Keratinocyte (primary cell): Measurements from ENCODE around the gene HDHD5. TPM values are rescaled to one million over a fixed set of nuclear protein-coding genes. Genes with fewer than 3 reads are reported as not detected.
A peak's percentile ranks its signal among the peaks of the same experiment; 100 is the strongest.

Experiments
- DNase-seq: peaks from one replicate; pipeline ENCODE4 v3.0.0-alpha.2; 2011; ENCODE audit warnings: low read depth, missing footprints, low spot score
- FAIRE-seq: peaks from 2 replicates; lab custom pipeline; 2011; peaks lifted over from hg19 to GRCh38; lab: Jason Lieb, UNC
- H2AFZ ChIP-seq: 2 replicates; pipeline ENCODE4 v1.6.0; 2012; ENCODE audit warnings: low read length, control low read depth, inconsistent platforms; ENCODE audit not compliant: control insufficient read depth
- H3K27ac ChIP-seq: 2 replicates; pipeline ENCODE4 v1.5.1; 2011; ENCODE audit warnings: low read length; ENCODE audit not compliant: control insufficient read depth, insufficient read depth
- H3K27me3 ChIP-seq: 3 replicates; pipeline ENCODE4 v1.6.0; 2011; ENCODE audit warnings: low read length; ENCODE audit not compliant: control insufficient read depth, insufficient read depth; ENCODE audit errors: extremely low read depth
- H3K36me3 ChIP-seq, 2 experiments: 2 replicates in 1 of 2; 3 replicates in 1 of 2; pipeline ENCODE4 v1.5.1; 2011; ENCODE audit warnings: low read length in 2 of 2, mild to moderate bottlenecking in 1 of 2; ENCODE audit not compliant: control insufficient read depth in 2 of 2, insufficient read depth in 2 of 2; ENCODE audit errors: extremely low read depth in 1 of 2
- H3K4me1 ChIP-seq: 3 replicates; pipeline ENCODE4 v1.5.1; 2011; ENCODE audit warnings: low read length; ENCODE audit not compliant: control insufficient read depth, insufficient read depth; ENCODE audit errors: extremely low read depth
- H3K4me2 ChIP-seq: 3 replicates; pipeline ENCODE4 v1.6.0; 2011; ENCODE audit warnings: low read depth, low read length; ENCODE audit not compliant: control insufficient read depth, insufficient read depth; ENCODE audit errors: extremely low read depth
- H3K4me3 ChIP-seq, 3 experiments: fragments of 200-600 bp in 1 of 3; sonication (generic) in 1 of 3; 2 replicates in 2 of 3; 3 replicates in 1 of 3; pipeline ENCODE4 v1.5.1; 2011 to 2016; ENCODE audit warnings: low read length in 3 of 3, mild to moderate bottlenecking in 3 of 3, control low read depth in 2 of 3, inconsistent platforms in 1 of 3, low read depth in 1 of 3, mixed read lengths in 1 of 3, mixed run types in 1 of 3, moderate library complexity in 1 of 3; ENCODE audit not compliant: control insufficient read depth in 2 of 3, insufficient read depth in 2 of 3; ENCODE audit errors: extremely low read depth in 1 of 3
- H3K79me2 ChIP-seq: 2 replicates; pipeline ENCODE4 v1.6.0; 2012; ENCODE audit warnings: low read length; ENCODE audit not compliant: control insufficient read depth, insufficient read depth
- H3K9ac ChIP-seq: 3 replicates; pipeline ENCODE4 v1.6.0; 2011; ENCODE audit warnings: low read length; ENCODE audit not compliant: control insufficient read depth, insufficient read depth; ENCODE audit errors: extremely low read depth
- H3K9me1 ChIP-seq: 3 replicates; pipeline ENCODE4 v1.6.0; 2011; ENCODE audit warnings: low read length; ENCODE audit not compliant: control insufficient read depth, insufficient read depth; ENCODE audit errors: extremely low read depth
- H3K9me3 ChIP-seq: 2 replicates; pipeline ENCODE4 v1.5.1; 2012; ENCODE audit warnings: low read depth, low read length; ENCODE audit not compliant: control insufficient read depth
- H4K20me1 ChIP-seq: 3 replicates; pipeline ENCODE4 v1.6.0; 2011; ENCODE audit warnings: low read length; ENCODE audit not compliant: control insufficient read depth, insufficient read depth; ENCODE audit errors: extremely low read depth
- EZH2 ChIP-seq: IDR thresholded peaks from one replicate; pipeline ENCODE4 v1.6.1; 2012; ENCODE audit warnings: inconsistent platforms, mild to moderate bottlenecking, low read length, moderate library complexity
- dilution Hi-C: fragments of 300-500 bp; cut with MboI; formaldehyde crosslinking; loops from one replicate; pipeline ENCODE4 v1.7.0; 2020; ENCODE audit warnings: low sequenced_read_pairs; ENCODE audit not compliant: extremely low pct_ligation_motif_present
- polyA plus RNA-seq, 5 experiments: library from polyadenylated mRNA; depleted of rRNA in 3 of 5; stranded (reverse) in 3 of 5; stranded (forward) in 1 of 5; unstranded in 1 of 5; fragments of >200 nt; gene quantifications; 1 replicate in 1 of 5; 2 replicates in 3 of 5; 3 replicates in 1 of 5; pipeline versions ENCODE4 v1.2.1 to v1.2.3, GENCODE V29; 2011 to 2012; ENCODE audit warnings: missing spikeins in 2 of 5, low read depth in 1 of 5, low replicate concordance in 1 of 5
- TF ChIP-seq, protein P1 (sequence below), 3 experiments: IDR thresholded peaks in 1 of 3; conservative IDR thresholded peaks in 1 of 3; optimal IDR thresholded peaks in 1 of 3; 2 replicates in 2 of 3; 3 replicates in 1 of 3; pipeline versions ENCODE3 to v1.5.1; 2011; ENCODE audit warnings: low read length in 3 of 3, mild to moderate bottlenecking in 3 of 3, moderate library complexity in 2 of 3, control low read depth in 1 of 3, inconsistent platforms in 1 of 3; ENCODE audit not compliant: insufficient read depth in 2 of 3; ENCODE audit errors: extremely low read depth in 1 of 3

Gene HDHD5
- polyA plus RNA-seq, 1 donor (not counting 4 experiments of a cell fraction or from before 2014, with no cell fraction given), result 22.6 TPM

- TF ChIP-seq EZH2, result no peak
- TF ChIP-seq, protein P1, sequence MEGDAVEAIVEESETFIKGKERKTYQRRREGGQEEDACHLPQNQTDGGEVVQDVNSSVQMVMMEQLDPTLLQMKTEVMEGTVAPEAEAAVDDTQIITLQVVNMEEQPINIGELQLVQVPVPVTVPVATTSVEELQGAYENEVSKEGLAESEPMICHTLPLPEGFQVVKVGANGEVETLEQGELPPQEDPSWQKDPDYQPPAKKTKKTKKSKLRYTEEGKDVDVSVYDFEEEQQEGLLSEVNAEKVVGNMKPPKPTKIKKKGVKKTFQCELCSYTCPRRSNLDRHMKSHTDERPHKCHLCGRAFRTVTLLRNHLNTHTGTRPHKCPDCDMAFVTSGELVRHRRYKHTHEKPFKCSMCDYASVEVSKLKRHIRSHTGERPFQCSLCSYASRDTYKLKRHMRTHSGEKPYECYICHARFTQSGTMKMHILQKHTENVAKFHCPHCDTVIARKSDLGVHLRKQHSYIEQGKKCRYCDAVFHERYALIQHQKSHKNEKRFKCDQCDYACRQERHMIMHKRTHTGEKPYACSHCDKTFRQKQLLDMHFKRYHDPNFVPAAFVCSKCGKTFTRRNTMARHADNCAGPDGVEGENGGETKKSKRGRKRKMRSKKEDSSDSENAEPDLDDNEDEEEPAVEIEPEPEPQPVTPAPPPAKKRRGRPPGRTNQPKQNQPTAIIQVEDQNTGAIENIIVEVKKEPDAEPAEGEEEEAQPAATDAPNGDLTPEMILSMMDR (optimal IDR thresholded peaks at IDR 0.05 in 1 of 3, IDR thresholded peaks at IDR 0.05 in 1 of 3, conservative IDR thresholded peaks at IDR 0.05 in 1 of 3; ENCODE audit: extremely low read depth in 1 of 3, insufficient read depth in 2 of 3, low read length in 3 of 3), result no peak
Observed at GRCh38 chr22:17167486-17167885, 8.4 kb upstream of the HDHD5 start.

DNA sequence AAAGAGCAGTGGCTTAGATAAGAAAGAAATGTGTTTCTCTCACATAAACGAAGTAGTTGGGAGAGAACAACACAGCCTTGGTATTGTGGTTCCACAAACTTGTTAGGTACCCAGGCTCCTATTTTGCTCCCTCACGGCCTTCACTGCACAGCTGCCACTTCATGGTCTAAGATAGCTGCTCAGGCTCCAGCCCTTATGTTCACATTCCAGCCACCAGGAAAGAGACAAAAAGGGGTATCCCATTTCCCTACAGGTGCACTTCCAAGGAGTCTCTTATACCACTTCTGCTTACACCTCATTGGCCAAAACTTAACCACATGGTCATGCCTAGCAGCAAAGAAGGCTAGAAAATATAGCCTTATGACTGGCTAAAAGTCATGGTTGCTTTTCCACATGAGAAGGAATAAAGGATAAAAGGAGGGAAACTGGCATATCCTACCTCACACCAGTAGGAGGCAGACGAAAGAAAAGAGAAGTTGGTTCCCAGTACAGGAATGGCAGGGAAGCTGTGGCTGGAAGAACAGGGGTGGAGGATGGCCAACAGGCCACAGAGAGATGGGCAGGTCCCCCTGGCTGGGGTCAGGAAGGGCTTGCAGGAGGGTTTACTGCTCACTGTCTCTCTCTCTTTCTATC lies 5.4 kb upstream of the HDHD5 start:
- H3K4me1 ChIP-seq, result peaks cover 3% of the 10 kb centered on the region
- H3K4me3 ChIP-seq, result no peak overlapping the region
- no peak overlapping the region for H3K27ac ChIP-seq
- no peaks in the 10 kb centered on the region for H3K9me3 ChIP-seq
- H3K4me2 ChIP-seq, result no peak overlapping the region
- FAIRE-seq, result no peak
- H3K9me1 ChIP-seq, result no peaks in the 10 kb centered on the region
- no peak overlapping the region for H3K9ac ChIP-seq
- dilution Hi-C loops, result no loop called here
- no peak overlapping the region for H2AFZ ChIP-seq
- no peak for DNase-seq
- TF ChIP-seq, protein P1 (optimal IDR thresholded peaks at IDR 0.05 in 1 of 3, IDR thresholded peaks at IDR 0.05 in 1 of 3, conservative IDR thresholded peaks at IDR 0.05 in 1 of 3; ENCODE audit: extremely low read depth in 1 of 3, insufficient read depth in 2 of 3, low read length in 3 of 3), result peak; percentile 17 to 40 (median 25)
- no peak for TF ChIP-seq EZH2
- H3K36me3 ChIP-seq, result no peaks in the 10 kb centered on the region
- H4K20me1 ChIP-seq, result no peaks in the 10 kb centered on the region
- no peaks in the 10 kb centered on the region for H3K79me2 ChIP-seq
- no peaks in the 10 kb centered on the region for H3K27me3 ChIP-seq

More at GRCh38 chr22:17167486-17167885, 8.4 kb upstream of the HDHD5 start:
- Histone ChIP-seq H3K4me1 (peaks cover 4% of the 10 kb centered on the region), H3K9me1 (no peaks in the 10 kb centered on the region), H3K4me3 (no peak overlapping the region), H3K4me2 (no peak overlapping the region), H3K36me3 (no peaks in the 10 kb centered on the region), H2AFZ (no peak overlapping the region), H3K9ac (no peak overlapping the region), H3K79me2 (no peaks in the 10 kb centered on the region), H3K9me3 (no peaks in the 10 kb centered on the region), H4K20me1 (no peaks in the 10 kb centered on the region), H3K27ac (no peak overlapping the region), H3K27me3 (no peaks in the 10 kb centered on the region)
- dilution Hi-C loops, result no loop called here
- DNase-seq (no peak), FAIRE-seq (no peak)
